NB4 (cell line): ENCODE data around the gene SNX25.

ENCODE experiments used
- DNase-seq: peaks from one replicate; pipeline ENCODE4 v3.0.0; 2010; ENCODE audit warnings: low read depth
- H3K4me3 ChIP-seq: one replicate; pipeline ENCODE4 v1.5.1; 2011; ENCODE audit warnings: mild to moderate bottlenecking, low read depth, low read length, moderate library complexity
- CTCF ChIP-seq: IDR thresholded peaks from one replicate; pipeline ENCODE4 v1.5.1; 2012; ENCODE audit warnings: low read depth, low read length
- MYC ChIP-seq: IDR thresholded peaks from 2 replicates; pipeline ENCODE4 v1.6.1; 2011; ENCODE audit warnings: low read depth, low read length
- POLR2A ChIP-seq: IDR thresholded peaks from 2 replicates; pipeline ENCODE4 v1.6.1; 2011; ENCODE audit warnings: mild to moderate bottlenecking; ENCODE audit not compliant: insufficient read length; ENCODE audit errors: extremely low read depth
- TF ChIP-seq, protein P1 (sequence below): IDR thresholded peaks from 2 replicates; pipeline ENCODE4 v1.6.1; 2011; ENCODE audit warnings: low read depth, low read length

Gene SNX25

DNA sequence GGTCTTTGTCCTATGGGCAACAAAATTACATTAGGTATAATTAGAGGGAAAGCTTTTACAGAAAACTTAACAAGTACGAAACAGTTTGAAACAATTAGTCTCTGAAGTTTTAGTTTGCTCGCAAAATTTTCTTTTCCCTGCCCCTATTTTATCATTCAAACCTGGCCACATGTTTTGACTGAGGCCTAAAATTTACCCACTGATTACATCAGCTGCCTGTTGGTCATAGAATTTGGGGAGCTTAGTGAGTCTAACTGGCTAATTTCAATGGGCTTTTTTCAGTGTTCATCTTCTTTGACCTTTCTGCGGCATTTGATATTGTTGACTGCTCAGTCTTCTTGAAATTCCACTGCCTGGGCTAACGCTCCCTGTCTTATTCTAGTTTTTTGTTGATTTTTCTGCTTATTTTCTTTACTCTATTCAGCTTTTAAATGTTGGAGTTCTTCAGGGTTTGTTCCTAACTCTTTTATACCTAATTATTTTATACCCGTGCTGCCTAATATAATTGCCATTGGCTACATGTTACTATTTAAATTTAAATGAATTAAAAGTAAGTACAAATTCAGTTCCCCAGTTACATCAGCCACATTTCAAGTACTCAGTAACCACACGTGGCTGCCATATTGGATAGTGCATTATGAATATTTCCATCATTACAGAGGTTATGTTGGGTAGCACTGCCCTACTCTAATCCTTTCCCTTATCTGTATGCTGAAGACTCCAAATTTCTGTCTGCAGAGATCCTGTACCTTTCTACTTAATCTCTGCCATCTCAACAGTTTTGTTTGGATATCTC lies 87.5 kb downstream of the SNX25 start:
- no peak for DNase-seq
- H3K4me3 ChIP-seq: no peak overlapping the region
- no peak for TF ChIP-seq MYC
- TF ChIP-seq POLR2A: no peak
- TF ChIP-seq, protein P1, sequence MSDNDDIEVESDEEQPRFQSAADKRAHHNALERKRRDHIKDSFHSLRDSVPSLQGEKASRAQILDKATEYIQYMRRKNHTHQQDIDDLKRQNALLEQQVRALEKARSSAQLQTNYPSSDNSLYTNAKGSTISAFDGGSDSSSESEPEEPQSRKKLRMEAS: no peak
- TF ChIP-seq CTCF: no peak

GRCh38 chr4:185298728-185299430 lies 89.5 kb downstream of the SNX25 start:
- TF ChIP-seq CTCF (no peak), POLR2A (no peak), MYC (no peak)
- TF ChIP-seq, protein P1: no peak
- no peak for DNase-seq
- H3K4me3 ChIP-seq: no peak overlapping the region

GRCh38 chr4:185304541-185304940 lies 95.1 kb downstream of the SNX25 start:
- H3K4me3 ChIP-seq: no peak overlapping the region
- no peak for TF ChIP-seq CTCF
- TF ChIP-seq, protein P1: no peak
- TF ChIP-seq POLR2A: no peak
- DNase-seq: no peak

GRCh38 chr4:185304944-185305690 lies 95.7 kb downstream of the SNX25 start:
- TF ChIP-seq, protein P1: no peak
- TF ChIP-seq CTCF (peak; percentile 39), POLR2A (no peak), MYC (no peak)
- no peak overlapping the region for H3K4me3 ChIP-seq
- peak; percentile 40 for DNase-seq

GRCh38 chr4:185305979-185306442 lies 96.6 kb downstream of the SNX25 start:
- no peak for DNase-seq
- TF ChIP-seq MYC (no peak), CTCF (no peak), POLR2A (no peak)
- TF ChIP-seq, protein P1: no peak
- no peak overlapping the region for H3K4me3 ChIP-seq
